Fibroblast of villous mesenchyme (primary cell): Measurements from ENCODE around the gene CPTP. TPM values are rescaled to one million over a fixed set of nuclear protein-coding genes. Genes with fewer than 3 reads are reported as not detected.
A peak's percentile ranks its signal among the peaks of the same experiment; 100 is the strongest.

Source experiments
- DNase-seq: peaks from one replicate; pipeline ENCODE4 v3.0.0-alpha.2; 2010; ENCODE audit warnings: low read depth
- H3K4me3 ChIP-seq: 2 replicates; pipeline ENCODE4 v1.5.1; 2011; ENCODE audit warnings: low read depth, mild to moderate bottlenecking, low read length
- total RNA-seq: library from RNA; depleted of rRNA; stranded (reverse); fragments of >200 nt; gene quantifications from 2 replicates; pipeline ENCODE4 v1.2.3, GENCODE V29; 2012
- TF ChIP-seq, protein P1 (sequence below): IDR thresholded peaks from 2 replicates; pipeline ENCODE4 v1.5.1; 2012; ENCODE audit warnings: low read depth, mild to moderate bottlenecking, low read length; ENCODE audit not compliant: insufficient read depth

CPTP gene
- total RNA-seq, 1 donor = 11.7 TPM

DNA sequence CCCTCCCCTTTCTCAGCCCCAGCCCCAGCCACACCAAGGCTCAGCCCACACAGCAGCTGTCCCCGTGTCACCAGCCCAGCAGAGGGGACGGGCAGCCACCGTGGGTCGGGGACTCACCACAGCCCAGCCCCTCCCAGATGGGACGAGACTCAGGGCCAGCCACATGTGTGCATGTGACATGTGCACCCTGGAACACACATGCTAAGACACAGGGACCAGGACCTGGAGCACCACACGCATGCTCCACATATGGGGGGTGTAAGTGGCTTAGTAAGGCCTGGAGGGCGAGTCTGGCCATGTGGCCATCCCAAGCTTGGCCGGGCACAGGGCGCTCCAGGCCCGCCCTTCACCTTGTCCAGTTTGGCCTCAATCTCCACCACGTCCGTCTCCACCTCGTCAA, 20.9 kb upstream of the CPTP start:
- no peak overlapping the region for H3K4me3 ChIP-seq
- TF ChIP-seq, protein P1, sequence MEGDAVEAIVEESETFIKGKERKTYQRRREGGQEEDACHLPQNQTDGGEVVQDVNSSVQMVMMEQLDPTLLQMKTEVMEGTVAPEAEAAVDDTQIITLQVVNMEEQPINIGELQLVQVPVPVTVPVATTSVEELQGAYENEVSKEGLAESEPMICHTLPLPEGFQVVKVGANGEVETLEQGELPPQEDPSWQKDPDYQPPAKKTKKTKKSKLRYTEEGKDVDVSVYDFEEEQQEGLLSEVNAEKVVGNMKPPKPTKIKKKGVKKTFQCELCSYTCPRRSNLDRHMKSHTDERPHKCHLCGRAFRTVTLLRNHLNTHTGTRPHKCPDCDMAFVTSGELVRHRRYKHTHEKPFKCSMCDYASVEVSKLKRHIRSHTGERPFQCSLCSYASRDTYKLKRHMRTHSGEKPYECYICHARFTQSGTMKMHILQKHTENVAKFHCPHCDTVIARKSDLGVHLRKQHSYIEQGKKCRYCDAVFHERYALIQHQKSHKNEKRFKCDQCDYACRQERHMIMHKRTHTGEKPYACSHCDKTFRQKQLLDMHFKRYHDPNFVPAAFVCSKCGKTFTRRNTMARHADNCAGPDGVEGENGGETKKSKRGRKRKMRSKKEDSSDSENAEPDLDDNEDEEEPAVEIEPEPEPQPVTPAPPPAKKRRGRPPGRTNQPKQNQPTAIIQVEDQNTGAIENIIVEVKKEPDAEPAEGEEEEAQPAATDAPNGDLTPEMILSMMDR = no peak
- DNase-seq = no peak

DNA sequence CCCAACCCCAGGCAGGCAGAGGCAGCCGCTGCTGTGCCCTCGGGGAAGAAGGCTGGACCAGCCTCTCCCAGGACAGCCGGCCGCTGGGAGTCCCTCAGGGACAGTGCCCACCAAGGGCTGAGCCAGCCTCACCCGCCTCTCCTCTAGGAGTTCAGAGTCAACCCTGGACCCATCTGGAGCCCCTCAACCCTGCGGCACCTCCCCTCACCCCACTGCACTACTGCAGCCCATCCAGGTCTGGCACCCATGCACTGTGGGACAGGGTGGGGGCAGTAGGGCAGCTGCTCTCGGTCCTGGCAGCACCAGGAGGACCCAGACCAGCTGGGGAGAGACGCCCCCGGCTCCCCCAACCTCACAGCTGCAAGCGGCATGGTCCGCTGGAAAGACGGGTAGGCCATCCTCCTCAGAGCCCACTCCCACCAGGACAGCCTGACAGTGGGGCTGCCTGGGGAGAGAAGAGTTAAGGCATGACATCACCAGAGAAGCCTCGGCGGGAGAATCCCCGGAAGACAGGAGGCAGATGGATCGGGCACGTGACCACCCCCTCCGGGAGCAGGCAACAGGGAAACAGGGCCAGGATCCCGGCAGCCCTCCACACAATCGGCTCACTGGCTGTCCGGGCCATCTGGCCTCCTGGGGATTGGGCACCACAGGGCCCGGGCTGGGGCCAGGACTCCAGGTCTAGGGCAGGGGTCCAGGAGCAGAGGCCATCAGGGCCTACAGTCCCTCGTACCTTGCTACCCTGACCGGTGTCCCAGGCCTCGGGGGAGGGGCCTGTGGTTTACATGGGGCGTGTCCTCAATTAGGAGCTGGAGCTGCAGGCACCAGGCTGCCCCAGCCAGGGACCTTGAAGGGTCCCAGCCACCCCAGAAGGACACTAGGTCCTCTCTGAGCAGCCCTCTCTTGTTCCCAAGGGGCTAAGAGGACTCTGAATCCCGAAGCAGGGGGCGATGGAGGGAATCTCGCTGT, 20.0 kb upstream of the CPTP start:
- H3K4me3 ChIP-seq = peak overlapping the region; percentile 76
- peak; percentile 87 for DNase-seq
- TF ChIP-seq, protein P1 = no peak

DNA sequence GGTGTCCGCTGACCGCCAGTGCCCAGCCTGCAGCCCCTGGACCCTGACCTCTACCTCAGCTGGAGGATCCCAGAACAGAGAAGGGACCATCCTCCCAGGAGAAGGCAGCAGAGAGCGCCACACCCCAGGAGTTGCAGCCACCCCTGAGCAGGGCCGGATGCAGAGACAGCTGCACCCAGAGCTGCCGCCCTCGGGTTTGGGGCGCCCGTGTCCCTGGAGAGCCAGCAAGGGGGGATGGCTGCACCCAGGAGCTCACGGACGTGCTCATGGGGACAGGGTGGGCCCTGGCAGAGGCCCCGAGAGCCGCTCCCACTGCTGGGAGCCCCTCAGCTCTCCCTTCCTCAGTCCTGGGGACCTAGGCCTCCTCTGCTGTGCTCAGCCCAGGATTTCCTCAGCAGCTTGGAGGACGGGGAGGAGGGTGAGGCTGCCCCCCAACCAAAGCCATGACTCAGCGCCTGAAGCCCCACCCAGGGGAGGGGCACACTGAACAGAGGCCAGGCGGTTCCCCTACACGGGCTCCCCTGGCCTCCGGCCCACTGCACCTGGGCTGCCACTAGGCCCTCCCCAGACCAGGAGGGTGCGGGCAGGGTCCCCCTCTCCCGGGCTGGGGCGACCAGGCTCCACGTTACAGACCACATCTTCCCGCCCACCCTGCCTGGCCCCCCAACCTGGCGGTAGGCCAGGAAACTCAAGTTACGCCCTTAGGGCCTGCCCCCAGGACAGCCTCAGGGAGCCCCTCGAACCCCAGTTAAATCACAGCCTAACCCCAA, 19.1 kb upstream of the CPTP start:
- peak; percentile 78 for DNase-seq
- peak overlapping the region; percentile 76 for H3K4me3 ChIP-seq
- TF ChIP-seq, protein P1 = no peak

DNA sequence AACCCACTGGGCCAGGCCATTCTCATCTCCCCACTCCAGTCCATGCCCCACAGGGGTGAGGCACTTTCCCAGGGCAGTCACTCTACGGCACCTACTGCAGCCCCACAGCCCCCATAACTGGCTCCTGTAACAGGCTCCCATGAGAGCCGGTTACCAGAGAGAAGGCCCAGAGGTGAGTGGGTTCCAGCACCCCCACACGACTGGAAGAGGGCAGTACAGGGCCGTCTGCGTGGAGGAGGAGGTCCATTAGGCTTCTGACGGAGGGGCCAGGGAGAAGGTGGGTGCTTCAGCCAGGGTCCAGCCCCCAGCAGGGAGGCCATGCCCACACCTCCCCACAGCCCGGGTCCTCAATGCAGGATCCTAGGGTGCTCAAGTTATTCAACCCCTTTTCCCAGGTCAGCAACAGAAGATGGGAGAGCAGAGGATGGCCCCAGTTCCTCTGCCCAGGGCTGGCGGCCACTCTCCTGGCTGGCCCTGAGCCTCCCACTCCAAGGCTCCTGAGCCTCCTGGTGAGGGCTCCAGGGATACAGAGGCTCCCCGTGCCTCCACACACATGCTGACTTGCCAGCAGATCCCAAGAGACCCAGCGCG, 18.4 kb upstream of the CPTP start:
- DNase-seq = no peak
- TF ChIP-seq, protein P1 = peak; percentile 28
- peak overlapping the region; percentile 76 for H3K4me3 ChIP-seq

DNA sequence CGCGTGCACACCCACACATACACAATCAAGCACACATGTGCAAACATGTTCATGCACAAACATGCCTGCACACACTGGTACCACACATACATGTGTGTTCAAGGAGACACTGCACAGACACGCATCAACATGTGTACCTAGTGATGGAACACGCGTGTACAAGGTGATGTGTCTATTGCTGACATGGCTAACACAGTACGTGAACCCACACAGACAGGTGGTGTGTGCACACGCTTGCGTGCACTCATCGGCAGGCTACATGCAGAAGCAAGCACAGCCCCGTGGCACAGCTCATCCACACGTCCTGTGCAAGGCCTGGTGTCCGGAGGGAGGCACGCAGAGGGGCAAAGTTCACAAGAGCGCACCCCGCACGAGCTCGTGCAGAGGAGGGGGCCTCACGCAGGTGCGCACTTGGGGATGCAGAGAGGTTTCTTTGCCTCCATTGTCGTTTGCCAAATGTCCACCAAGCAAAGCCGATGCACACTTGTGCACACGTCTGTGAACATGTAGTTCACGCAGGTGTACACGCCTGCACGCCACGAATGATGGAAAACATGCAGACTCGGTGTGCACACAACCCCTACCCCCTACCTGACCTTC, 17.8 kb upstream of the CPTP start:
- H3K4me3 ChIP-seq = peak overlapping the region; percentile 76
- DNase-seq = no peak
- TF ChIP-seq, protein P1 = no peak

DNA sequence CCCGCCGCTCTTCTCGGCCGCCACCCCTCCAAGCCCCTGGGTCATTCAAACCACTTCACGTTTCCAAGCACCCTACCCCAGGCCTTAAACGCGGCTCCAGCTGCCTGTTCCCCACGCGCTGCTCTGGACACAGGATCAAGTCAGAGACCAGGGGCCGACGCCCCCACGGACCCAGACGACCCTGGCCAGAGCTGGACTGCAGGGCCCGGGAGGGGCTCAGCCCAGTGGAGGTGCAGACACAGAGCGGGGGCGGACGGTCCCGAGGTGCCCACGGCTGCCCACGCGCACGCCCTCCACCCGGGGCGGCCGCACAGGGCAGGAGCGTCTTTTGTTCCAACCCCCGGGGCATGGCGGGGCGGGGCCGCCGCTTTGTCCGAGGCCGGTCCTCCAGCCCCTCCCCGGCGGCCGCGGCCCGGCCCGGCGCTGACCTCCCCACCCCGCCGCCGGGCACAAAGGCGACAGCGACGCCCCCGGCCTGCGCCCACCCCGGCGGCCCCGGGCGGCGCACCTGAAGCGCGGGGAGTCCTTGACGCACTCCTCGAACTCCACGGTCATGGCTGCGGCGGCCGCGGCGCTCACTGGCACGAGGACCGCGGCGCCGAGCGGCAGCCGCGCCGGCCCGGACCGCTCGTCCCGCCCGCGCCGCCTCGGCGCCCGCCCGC, 17.2 kb upstream of the CPTP start:
- peak overlapping the region; percentile 76 for H3K4me3 ChIP-seq
- no peak for DNase-seq
- TF ChIP-seq, protein P1 = no peak
